ENCODE data around the gene MYLK4.
A peak's percentile ranks its signal among the peaks of the same experiment; 100 is the strongest.

The MYLK4 gene

DNA sequence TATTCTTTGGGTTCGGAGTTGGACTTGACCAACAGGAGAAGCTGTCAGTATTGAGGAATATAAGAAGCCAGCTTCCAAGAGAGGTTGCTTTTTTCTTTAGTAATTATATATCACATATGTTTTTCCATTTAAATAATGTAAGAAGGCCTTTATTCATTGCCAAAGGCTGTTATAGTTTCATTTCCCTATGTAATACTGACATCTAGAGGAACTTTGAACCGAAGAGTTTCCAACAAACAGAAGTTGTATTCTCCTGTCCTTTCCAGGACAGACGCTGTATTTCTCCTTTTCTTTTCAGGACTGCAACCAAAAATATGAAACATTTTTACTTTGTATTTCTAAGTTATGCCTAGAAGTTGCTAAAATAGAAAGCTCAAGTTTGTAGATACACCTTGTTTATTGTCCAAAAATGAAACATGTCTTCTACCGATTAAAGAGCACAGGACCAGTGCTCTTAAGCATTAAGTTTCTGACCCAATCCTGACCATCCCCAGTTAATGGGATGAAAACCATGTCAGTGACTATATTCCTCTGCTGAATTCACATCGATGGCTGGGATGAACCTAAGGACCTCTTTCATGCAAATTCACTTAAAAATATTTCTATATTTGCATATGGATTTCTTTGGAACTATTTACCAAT lies 55.1 kb downstream of the MYLK4 start:
- H3K27ac ChIP-seq, result no peak overlapping the region
- TF ChIP-seq, protein P1, sequence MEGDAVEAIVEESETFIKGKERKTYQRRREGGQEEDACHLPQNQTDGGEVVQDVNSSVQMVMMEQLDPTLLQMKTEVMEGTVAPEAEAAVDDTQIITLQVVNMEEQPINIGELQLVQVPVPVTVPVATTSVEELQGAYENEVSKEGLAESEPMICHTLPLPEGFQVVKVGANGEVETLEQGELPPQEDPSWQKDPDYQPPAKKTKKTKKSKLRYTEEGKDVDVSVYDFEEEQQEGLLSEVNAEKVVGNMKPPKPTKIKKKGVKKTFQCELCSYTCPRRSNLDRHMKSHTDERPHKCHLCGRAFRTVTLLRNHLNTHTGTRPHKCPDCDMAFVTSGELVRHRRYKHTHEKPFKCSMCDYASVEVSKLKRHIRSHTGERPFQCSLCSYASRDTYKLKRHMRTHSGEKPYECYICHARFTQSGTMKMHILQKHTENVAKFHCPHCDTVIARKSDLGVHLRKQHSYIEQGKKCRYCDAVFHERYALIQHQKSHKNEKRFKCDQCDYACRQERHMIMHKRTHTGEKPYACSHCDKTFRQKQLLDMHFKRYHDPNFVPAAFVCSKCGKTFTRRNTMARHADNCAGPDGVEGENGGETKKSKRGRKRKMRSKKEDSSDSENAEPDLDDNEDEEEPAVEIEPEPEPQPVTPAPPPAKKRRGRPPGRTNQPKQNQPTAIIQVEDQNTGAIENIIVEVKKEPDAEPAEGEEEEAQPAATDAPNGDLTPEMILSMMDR (conservative IDR thresholded peaks at IDR 0.05), result peak; percentile 57

DNA sequence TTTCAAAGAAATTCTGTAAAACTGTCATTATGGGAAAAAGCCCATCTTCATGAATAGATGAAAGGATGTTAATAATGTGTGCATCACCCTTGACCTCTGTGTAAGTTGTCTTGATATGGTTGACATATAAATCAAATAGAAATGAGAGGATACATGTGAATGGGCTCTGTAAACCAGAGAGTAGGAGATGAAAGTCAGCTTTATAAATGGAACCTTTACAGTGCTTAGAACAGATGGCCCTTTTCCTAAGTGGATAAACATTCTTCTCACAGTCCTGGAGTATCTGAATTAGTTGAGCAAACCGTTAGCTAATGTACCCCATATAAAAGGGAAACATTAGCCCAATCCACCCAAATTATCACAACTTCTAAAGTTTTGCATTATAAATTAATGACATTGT lies 57.5 kb downstream of the MYLK4 start:
- TF ChIP-seq, protein P1 (conservative IDR thresholded peaks at IDR 0.05), result no peak
- H3K27ac ChIP-seq, result no peak overlapping the region

DNA sequence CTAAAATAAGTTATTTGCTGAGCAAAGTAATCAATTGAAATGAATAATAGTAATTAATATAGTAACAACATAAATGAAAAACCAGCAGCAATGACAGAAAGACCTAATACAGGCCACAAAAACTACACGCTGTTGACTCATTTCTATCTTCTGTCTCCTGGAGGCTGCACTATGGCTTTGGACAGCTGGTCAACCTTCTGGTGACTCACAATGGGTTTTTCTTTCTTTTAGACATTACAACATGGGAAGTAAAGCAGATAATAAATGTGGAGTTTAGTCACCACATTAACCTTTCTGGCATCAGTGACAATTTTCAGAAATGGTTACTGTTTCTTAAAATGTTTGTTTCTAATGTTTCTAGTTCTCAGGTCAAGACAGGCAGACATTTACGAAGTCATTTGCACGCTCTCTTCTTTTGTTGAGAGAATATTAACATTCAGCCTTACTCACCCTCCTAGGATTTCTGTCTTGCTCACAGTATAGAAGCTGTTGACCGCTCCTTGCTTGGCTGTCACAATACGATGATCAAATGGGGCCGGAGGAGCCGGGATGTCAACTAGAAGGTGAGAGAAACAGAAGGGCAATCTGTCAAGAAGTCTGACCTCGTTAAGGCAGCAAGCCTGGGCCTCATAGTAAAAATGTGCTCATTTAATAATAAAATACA lies 62.2 kb downstream of the MYLK4 start:
- H3K27ac ChIP-seq, result no peak overlapping the region
- TF ChIP-seq, protein P1 (conservative IDR thresholded peaks at IDR 0.05), result no peak

DNA sequence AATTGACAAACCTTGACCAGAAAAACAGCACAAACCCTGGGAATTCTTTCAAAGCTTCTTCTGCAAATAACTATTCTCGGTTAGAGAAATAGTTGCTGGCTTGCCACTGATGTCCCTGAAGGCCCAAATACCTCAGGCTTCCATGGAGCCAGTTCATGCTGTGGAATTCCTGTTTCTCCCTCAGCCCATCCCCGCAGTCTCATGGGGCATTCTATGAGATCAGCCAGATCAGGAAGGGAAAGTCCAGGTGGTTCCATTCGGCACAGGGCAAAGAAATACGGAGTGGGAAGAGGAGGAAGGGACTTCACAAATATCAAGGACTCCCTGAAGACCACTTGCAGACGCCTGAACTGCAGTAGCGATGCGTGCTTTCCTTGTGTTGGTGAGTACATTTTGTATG lies 63.3 kb downstream of the MYLK4 start:
- H3K27ac ChIP-seq, result no peak overlapping the region
- TF ChIP-seq, protein P1 (conservative IDR thresholded peaks at IDR 0.05), result no peak

DNA sequence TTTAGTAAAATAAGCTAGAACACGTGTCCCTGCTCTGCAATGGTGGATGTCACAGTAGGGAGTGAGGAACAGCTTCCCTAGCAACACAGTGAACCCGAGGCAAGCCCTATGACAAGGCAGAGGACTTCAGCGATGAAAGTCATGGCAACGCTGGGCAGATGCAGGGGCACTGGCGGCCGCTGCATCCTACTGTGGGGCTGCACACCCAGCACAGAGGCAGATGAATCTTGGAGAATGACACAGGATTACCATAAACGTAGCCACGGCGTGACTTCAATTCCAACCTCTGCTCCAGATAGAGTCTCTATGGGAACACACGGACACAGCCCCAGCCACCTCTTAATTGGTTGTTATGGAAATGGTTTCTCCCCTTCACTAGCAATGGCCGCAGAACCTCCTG lies 64.2 kb downstream of the MYLK4 start:
- TF ChIP-seq, protein P1 (conservative IDR thresholded peaks at IDR 0.05), result no peak
- no peak overlapping the region for H3K27ac ChIP-seq

DNA sequence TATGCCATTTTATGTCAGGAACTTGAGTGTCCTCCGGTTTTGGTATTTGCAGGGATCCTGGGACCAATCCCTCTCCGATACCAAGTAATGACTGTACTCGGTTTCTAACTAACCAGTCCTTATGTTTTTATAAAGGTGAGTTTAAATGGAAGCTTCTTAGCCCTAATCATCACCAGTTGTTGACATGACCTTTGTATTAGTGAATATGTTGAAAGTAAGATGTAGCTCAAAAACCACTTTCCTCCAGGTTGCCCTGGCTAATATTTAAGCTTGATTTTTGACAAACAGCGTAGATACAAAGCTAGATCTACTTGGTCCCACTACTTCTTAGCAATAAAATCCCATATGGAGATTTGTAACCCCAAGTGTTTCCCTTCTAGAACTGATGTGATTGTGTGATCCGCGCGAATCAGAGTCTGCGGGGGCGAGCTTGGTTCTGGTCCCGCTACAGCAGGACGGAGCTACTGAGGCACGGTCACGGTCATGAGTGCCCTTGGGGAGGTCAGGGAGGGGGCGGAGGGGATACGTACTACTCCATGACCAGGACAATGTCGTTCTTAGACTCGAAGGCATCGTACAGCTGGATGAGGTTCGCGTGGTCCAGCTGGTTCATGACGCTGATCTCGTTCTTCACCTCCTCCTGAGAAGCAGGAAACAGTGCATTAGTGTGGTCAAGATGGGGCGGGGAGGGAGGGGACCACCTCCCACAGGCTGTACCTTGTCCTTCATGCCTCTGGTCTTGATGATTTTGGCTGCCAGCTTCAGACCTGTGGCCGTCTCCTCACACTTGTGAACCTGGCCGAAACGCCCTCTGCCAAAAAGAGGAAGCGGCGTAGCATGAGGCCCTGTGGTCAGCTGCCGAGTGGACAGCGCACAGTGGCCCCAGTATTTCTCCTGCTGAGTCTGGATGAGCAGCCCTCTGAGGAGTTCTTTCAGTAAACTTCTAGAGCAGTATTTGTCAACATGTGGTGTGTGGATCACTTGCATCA lies 65.7 kb downstream of the MYLK4 start:
- H3K27ac ChIP-seq, result no peak overlapping the region
- TF ChIP-seq, protein P1 (conservative IDR thresholded peaks at IDR 0.05), result no peak
